Sigmoid colon (tissue), 4 donors: Measurements from ENCODE around the gene PSEN1.

Experiments
- EP300 ChIP-seq, 4 donors: sonication (generic); formaldehyde crosslinking; IDR thresholded peaks; one replicate each; pipeline ENCODE4 v1.6.1; 2017; ENCODE audit warnings: antibody characterized with exemption in 4 of 4
- POLR2A ChIP-seq, 2 donors: fragments of 450-650 bp; IDR thresholded peaks; one replicate each; pipeline ENCODE4 v1.6.1; 2016; ENCODE audit warnings: antibody characterized with exemption in 2 of 2, mild to moderate bottlenecking in 2 of 2, moderate library complexity in 2 of 2
- POLR2AphosphoS5 ChIP-seq, 4 donors: sonication (generic); formaldehyde crosslinking; IDR thresholded peaks; one replicate each; pipeline ENCODE4 v1.6.1; 2017; ENCODE audit warnings: antibody characterized with exemption in 4 of 4
- TF ChIP-seq, protein P1 (sequence below), 4 experiments: fragments of 450-650 bp in 3 of 4; fragments of 200-600 bp in 1 of 4; IDR thresholded peaks; one replicate each; pipeline ENCODE4 v1.5.1; 2016 to 2019; ENCODE audit warnings: antibody characterized with exemption in 4 of 4, mild to moderate bottlenecking in 3 of 4, moderate library complexity in 2 of 4

GRCh38 chr14:73225496-73225895, 89.2 kb downstream of the PSEN1 start:
- TF ChIP-seq, protein P1, sequence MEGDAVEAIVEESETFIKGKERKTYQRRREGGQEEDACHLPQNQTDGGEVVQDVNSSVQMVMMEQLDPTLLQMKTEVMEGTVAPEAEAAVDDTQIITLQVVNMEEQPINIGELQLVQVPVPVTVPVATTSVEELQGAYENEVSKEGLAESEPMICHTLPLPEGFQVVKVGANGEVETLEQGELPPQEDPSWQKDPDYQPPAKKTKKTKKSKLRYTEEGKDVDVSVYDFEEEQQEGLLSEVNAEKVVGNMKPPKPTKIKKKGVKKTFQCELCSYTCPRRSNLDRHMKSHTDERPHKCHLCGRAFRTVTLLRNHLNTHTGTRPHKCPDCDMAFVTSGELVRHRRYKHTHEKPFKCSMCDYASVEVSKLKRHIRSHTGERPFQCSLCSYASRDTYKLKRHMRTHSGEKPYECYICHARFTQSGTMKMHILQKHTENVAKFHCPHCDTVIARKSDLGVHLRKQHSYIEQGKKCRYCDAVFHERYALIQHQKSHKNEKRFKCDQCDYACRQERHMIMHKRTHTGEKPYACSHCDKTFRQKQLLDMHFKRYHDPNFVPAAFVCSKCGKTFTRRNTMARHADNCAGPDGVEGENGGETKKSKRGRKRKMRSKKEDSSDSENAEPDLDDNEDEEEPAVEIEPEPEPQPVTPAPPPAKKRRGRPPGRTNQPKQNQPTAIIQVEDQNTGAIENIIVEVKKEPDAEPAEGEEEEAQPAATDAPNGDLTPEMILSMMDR (IDR thresholded peaks at IDR 0.05) = no peak
- TF ChIP-seq POLR2AphosphoS5 (IDR thresholded peaks at IDR 0.05) (no peak), EP300 (IDR thresholded peaks at IDR 0.05) (no peak), POLR2A (IDR thresholded peaks at IDR 0.05) (no peak)
